Skeletal muscle cell (primary cell): ENCODE measurements around the gene TEX29.

Source experiments
- DNase-seq: peaks from one replicate; pipeline ENCODE4 v3.0.0-alpha.2; 2010; ENCODE audit warnings: low read depth
- H3K4me3 ChIP-seq: 2 replicates; pipeline ENCODE4 v1.5.1; 2011; ENCODE audit warnings: low read depth, mild to moderate bottlenecking, control low read depth, low read length, moderate library complexity

The TEX29 gene

DNA sequence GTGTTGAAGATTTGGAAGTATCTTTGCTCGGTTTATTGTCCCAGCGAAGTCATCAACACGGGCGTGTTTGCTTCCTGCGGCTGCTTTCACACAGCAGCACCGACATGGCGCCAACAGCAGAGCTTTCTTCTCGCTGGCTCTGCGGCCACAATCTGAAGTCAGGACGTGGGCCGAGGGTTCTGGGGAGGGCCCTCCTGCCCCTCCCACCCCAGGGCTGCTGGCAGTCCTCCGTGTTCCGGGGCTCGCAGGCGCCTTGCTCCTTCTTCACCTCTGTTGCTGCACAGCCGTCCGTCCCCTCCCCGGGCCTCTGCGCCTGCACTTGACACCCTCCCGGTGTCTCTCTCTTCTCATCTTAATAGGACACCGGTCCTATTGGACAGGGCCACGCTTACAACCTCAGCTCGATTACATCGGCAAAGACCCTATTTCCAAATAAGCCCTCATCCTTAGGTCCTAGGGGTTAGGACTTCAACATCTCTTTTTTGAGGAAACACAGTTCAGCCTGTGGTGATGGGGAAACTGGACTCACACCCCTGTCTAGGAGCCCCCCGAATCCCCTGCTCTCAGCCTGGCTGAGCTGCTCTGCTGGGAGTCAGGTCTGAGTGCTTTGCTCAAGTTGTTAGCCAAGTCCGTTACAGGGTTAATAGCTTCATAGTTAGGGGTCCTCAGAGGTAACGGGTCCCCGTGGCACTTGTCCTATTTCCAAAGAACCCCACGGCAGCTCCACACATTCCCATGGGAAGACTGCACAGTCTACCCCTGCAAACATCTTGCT lies 2.7 kb upstream of the TEX29 start:
- no peak overlapping the region for H3K4me3 ChIP-seq
- DNase-seq: no peak

DNA sequence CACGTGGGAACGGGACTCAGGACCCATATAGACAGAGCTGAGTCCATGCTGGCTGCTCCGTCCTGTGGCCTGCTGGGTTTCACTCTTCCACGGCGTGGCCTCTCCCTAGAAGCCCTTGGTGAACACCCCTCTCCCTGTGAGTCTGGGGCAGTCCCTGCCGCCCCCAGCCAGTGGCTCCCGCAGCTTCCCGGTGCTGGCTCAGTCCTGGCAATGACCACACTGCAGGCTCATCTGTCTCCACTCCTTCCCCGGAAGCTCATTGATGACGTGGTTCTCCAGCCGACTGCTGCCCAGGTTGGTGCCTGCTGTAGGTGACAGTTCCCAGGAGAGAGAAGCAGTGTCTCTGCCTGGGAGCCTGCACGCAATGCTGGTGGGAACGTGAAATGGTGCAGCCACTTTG lies 2.1 kb upstream of the TEX29 start:
- no peak overlapping the region for H3K4me3 ChIP-seq
- no peak for DNase-seq

GRCh38 chr13:111319521-111319920 lies 921 bp upstream of the TEX29 start:
- DNase-seq: no peak
- no peak overlapping the region for H3K4me3 ChIP-seq

DNA sequence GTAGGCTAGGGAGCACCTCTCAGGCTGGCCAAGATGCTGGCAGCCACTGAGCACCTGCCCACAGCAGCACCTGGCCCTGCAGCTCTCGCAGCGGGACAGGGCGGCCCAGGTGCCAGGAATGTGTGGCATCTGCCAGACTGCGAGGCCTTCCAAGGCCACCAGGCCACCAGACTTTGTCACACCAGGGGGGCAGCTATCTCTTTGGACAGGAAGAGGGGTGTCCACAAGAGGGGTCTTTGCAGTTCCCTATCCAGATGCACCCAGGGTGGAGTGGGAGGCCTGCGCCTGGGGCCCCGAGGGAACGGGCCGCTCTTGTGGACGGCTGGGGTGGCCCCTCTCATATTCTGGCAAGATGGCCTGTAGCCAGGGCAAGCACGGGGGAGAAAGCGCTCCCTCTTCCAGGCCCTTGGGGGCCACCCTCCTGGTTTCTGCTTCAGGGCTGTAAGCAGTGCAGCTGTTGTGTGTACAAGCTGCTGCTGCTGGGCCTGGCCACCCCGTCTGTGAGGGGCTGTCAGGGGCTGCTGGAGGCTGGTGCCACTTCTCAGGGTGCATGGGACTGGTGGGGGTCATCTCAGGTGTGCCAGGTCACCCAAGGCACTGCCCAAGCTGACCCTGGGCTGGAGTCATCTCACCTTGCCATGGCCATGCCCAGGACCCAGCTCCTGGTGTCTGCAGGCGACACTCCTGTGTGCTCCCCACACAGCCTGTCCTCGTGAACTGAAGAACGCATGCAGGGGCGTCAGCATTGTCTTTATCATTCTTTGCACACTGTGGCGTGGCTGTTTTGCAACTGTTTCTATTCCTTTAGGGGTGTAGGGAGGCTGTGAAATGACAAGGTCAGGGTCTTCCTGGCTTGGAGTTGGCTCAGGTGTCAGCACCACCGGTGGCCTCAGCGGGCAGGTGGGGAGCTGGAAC lies 1.8 kb downstream of the TEX29 start:
- no peak for DNase-seq
- no peak overlapping the region for H3K4me3 ChIP-seq

DNA sequence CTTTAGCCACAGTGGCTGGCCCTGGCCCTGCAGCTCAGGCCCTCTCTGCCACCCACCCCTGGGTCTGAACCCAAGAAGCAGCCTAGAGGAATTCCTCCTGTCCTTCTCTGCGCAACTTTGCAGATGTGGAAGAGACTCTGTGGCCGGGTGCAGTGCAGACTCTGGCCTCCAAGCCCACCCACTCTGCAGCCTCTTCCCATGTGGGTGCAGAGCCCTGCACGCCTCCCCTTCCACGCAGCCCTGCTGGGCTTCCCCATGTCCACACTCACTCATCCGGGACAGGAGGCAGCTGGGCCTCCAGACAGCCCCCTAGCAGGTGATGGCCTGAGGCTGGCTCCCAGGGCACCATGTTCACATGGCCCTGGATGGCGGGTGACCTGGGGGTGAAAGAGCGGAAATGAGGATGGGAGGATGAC lies 2.5 kb downstream of the TEX29 start:
- DNase-seq: no peak
- H3K4me3 ChIP-seq: no peak overlapping the region

DNA sequence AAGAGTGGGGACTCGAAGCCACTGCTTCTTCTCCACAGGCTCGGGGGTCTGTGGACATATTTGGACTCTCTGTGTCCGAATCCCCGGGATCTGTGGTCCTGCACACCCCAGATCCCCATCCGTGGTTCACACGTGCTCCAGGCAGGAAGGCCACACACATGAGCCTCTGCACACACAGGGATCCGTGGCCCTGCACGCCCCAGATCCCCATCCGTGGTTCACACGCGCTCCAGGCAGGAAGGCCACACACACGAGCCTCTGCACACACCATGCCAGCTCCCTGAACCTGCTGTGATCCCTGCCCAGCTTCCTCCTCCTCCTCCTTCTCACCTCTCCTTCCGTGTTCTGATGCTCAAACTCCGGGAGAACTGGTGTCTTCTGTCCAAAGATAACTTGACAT lies 3.1 kb downstream of the TEX29 start:
- H3K4me3 ChIP-seq: no peak overlapping the region

GRCh38 chr13:111323950-111324651 lies 3.7 kb downstream of the TEX29 start:
- DNase-seq: no peak
- no peak overlapping the region for H3K4me3 ChIP-seq

More for the DNA sequence above, 3.1 kb downstream of the TEX29 start:
- DNase-seq: no peak

- H3K4me3 ChIP-seq: no peak overlapping the region
- no peak for DNase-seq
These were observed 4.3 kb downstream of the TEX29 start for GRCh38 chr13:111324736-111325135.

DNA sequence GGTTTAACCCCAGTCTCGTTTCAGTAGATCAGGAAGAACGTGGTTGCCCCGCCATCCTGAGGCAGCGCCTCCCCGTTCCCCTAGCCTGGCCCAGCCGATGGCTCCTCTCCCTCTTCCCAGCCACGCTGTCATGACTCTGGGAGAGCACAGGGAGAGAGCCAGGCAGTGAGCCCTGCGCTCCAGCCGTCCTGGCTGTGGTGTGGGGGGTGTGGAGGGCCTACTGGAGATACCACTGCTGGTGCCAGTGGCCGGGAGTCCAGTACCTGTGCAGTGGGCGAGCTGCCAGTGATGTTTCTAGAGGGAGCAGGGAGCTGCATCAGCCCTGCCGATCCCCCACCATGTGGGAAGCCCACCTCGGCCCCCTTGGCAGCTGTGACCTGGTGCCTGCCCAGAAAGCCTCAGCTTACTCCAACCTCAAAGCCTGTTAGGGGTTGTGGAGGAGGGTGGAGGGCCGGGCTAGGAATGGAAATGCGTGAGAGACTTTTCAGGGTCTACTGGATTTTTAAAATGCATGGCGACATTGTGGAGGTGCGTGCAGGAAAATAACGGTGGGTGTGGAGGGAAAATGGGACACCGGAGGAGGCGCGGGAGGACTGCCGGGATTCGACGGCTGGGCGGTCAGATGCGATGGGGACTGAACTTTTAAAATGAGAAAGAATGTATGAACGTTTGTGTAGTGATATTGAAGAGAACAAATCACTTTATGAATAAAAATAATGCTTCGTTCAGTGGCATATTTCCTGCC lies 4.9 kb downstream of the TEX29 start:
- H3K4me3 ChIP-seq: no peak overlapping the region
- DNase-seq: no peak

DNA sequence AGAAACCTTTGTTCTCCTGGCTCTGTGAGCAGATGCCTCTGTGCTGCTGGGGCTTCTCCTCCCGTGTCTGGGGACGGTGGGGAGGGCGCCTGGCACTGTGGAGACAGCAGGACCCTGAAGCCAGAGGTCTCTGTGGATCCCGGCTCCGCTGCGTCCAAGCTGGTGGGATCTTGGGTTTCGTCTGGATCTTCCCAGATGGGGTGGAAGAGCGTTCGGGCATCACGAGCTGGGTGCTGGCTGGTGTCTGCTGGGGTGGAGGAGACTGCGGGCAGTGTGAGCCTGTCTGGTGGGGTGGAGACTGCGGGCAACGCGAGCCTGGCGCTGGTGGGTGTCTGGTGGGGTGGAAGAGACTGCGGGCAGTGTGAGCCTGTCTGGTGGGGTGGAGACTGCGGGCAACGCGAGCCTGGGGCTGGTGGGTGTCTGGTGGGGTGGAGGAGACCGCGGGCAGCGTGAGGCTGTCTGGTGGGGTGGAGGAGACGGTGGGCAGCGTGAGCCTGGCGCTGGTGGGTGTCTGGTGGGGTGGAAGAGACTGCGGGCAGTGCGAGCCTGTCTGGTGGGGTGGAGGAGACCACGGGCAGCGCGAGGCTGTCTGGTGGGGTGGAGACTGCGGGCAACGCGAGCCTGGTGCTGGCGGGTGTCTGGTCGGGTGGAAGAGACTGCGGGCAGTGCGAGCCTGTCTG lies 5.6 kb downstream of the TEX29 start:
- no peak for DNase-seq
- H3K4me3 ChIP-seq: no peak overlapping the region

DNA sequence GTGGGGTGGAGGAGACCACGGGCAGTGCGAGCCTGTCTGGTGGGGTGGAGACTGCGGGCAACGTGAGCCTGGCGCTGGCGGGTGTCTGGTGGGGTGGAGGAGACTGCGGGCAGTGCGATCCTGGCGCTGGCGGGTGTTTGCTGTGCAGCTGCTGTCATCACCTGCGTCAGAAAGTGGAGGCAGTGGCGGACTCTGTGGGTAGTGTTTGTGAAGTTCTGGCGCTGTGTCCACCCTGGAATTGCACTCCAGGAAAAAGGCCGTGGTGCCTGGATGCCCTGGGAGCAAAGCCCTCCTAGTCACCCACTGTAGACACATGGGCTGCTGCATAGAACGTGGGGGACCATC lies 6.2 kb downstream of the TEX29 start:
- DNase-seq: no peak
- no peak overlapping the region for H3K4me3 ChIP-seq

- H3K4me3 ChIP-seq: no peak overlapping the region
- no peak for DNase-seq
These were observed 6.7 kb downstream of the TEX29 start for GRCh38 chr13:111326981-111327642.

- DNase-seq: no peak
- no peak overlapping the region for H3K4me3 ChIP-seq
These were observed 7.5 kb downstream of the TEX29 start for GRCh38 chr13:111327730-111328573.

GRCh38 chr13:111328574-111329410 lies 8.3 kb downstream of the TEX29 start:
- DNase-seq: no peak
- H3K4me3 ChIP-seq: no peak overlapping the region

DNA sequence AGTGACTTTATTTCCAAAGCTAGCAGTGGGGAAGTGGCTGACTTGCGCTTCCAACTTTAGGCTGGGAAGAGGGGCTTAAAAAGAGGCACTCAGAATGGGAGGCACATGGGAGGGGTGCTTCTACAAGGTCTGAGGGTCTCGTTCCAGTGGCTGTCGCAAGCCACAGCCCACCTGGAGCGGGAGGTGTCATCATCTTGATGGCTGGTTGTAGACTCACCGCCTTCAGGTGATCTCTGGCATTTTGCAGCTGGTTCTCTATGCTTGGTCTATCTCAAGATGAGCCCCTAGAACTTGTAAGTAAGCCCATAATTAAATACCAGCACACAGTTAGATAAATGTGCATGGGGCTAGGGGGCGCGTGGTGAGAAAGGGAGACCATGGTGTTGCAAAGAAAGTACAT lies 9.2 kb downstream of the TEX29 start:
- no peak for DNase-seq
- H3K4me3 ChIP-seq: no peak overlapping the region

GRCh38 chr13:111330066-111330610 lies 9.7 kb downstream of the TEX29 start:
- H3K4me3 ChIP-seq: no peak overlapping the region
- DNase-seq: no peak

DNA sequence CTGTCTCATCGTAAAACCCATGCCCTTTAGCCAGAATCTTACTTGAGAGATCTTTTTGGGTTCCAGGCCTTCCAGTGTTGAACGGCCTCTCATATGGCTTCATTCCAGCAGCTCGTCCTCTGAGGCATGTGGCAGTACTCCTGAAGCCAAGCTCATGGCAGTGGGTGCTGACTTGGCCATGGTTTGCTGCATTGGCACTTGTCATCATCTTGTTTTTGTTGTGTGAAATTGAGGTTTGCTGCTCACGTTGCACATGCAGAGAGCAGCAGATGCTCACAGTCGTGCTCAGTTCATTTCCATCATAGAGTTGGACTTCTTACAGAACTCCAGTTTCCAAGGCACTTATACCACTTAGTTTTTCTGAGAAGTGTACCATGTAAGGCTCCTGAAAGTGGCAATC lies 14.9 kb downstream of the TEX29 start:
- no peak overlapping the region for H3K4me3 ChIP-seq
- DNase-seq: no peak
